SK-N-SH treated with all-trans-retinoic acid at 6 μM for 48 hours (cell line): ENCODE results near the gene SKIC8.

Experiments
- ATAC-seq: fragments of 200-7000 bp; cut with Tn5 transposase; 3 replicates; pipeline ENCODE4 v1.9.1; 2020; ENCODE audit warnings: mild to moderate bottlenecking, moderate library complexity
- BACH2 ChIP-seq: fragments of 250-450 bp; sonication (Bioruptor Pico); IDR thresholded peaks from 2 replicates; pipeline ENCODE4 v1.9.0; 2021; ENCODE audit warnings: mild to moderate bottlenecking, borderline replicate concordance
- CSDC2 ChIP-seq: fragments of 250-450 bp; sonication (Bioruptor Pico); IDR thresholded peaks from 2 replicates; pipeline ENCODE4 v1.5.0; 2020; ENCODE audit warnings: mild to moderate bottlenecking, moderate library complexity
- ESRRG ChIP-seq: fragments of 250-450 bp; sonication (Bioruptor Pico); IDR thresholded peaks from 2 replicates; pipeline ENCODE4 v1.6.1; 2021; ENCODE audit warnings: mild to moderate bottlenecking
- GLIS3 ChIP-seq: fragments of 250-450 bp; sonication (Bioruptor Pico); IDR thresholded peaks from 2 replicates; pipeline ENCODE4 v1.5.0; 2020; ENCODE audit warnings: mild to moderate bottlenecking, moderate library complexity
- ISL1 ChIP-seq: fragments of 250-450 bp; sonication (Bioruptor Pico); IDR thresholded peaks from 2 replicates; pipeline ENCODE4 v2.1.2; 2022; ENCODE audit warnings: mild to moderate bottlenecking, moderate library complexity
- OSR1 ChIP-seq: fragments of 250-450 bp; sonication (Bioruptor Pico); IDR thresholded peaks from 2 replicates; pipeline ENCODE4 v1.8.0; 2022; ENCODE audit warnings: moderate library complexity, mild to moderate bottlenecking, inconsistent platforms
- PPARA ChIP-seq: fragments of 250-450 bp; sonication (Bioruptor Pico); IDR thresholded peaks from 2 replicates; pipeline ENCODE4 v1.5.0; 2020; ENCODE audit warnings: mild to moderate bottlenecking, borderline replicate concordance
- RARB ChIP-seq: fragments of 250-450 bp; sonication (Bioruptor Pico); IDR thresholded peaks from 2 replicates; pipeline ENCODE4 v1.8.0; 2021; ENCODE audit warnings: mild to moderate bottlenecking, moderate library complexity
- SNAI2 ChIP-seq: fragments of 250-450 bp; sonication (Bioruptor Pico); IDR thresholded peaks from 2 replicates; pipeline ENCODE4 v1.5.0; 2020; ENCODE audit warnings: mild to moderate bottlenecking, moderate library complexity
- TOX ChIP-seq: fragments of 250-450 bp; sonication (Bioruptor Pico); IDR thresholded peaks from 2 replicates; pipeline ENCODE4 v1.8.0; 2021; ENCODE audit warnings: mild to moderate bottlenecking, moderate library complexity, borderline replicate concordance
- ZC3H10 ChIP-seq: fragments of 250-450 bp; sonication (Bioruptor Pico); IDR thresholded peaks from 2 replicates; pipeline ENCODE4 v1.5.1; 2021; ENCODE audit warnings: mild to moderate bottlenecking, moderate library complexity
- ZFP3 ChIP-seq: fragments of 250-450 bp; sonication (Bioruptor Pico); IDR thresholded peaks from 2 replicates; pipeline ENCODE4 v1.5.0; 2020; ENCODE audit warnings: mild to moderate bottlenecking, moderate library complexity
- ZFP30 ChIP-seq: fragments of 450-650 bp; formaldehyde crosslinking; IDR thresholded peaks from 2 replicates; pipeline ENCODE4 v1.5.0; 2022; ENCODE audit warnings: mild to moderate bottlenecking, moderate library complexity
- ZNF565 ChIP-seq: fragments of 450-650 bp; formaldehyde crosslinking; conservative IDR thresholded peaks from 2 replicates; pipeline ENCODE4 v1.5.0; 2020; ENCODE audit warnings: low read depth, mild to moderate bottlenecking, moderate library complexity
- TF ChIP-seq, protein P1 (sequence below): fragments of 250-450 bp; sonication (Bioruptor Pico); IDR thresholded peaks from 2 replicates; pipeline ENCODE4 v1.8.0; 2021; ENCODE audit warnings: low read depth, mild to moderate bottlenecking, moderate library complexity, borderline replicate concordance
- TF ChIP-seq, protein P2 (sequence below): fragments of 250-450 bp; sonication (Bioruptor Pico); IDR thresholded peaks from 2 replicates; pipeline ENCODE4 v1.5.1; 2021; ENCODE audit warnings: mild to moderate bottlenecking, moderate library complexity
- TF ChIP-seq, protein P3 (sequence below): fragments of 250-450 bp; sonication (Bioruptor Pico); IDR thresholded peaks from 2 replicates; pipeline ENCODE4 v1.8.0; 2020; ENCODE audit warnings: mild to moderate bottlenecking, moderate library complexity, borderline replicate concordance
- TF ChIP-seq, protein P4 (sequence below): fragments of 250-450 bp; sonication (Bioruptor Pico); IDR thresholded peaks from 2 replicates; pipeline ENCODE4 v1.5.1; 2020; ENCODE audit warnings: low read depth, mild to moderate bottlenecking, moderate library complexity
- TF ChIP-seq, protein P5 (sequence below): fragments of 250-450 bp; sonication (Bioruptor Pico); IDR thresholded peaks from 2 replicates; pipeline ENCODE4 v1.5.0; 2020; ENCODE audit warnings: mild to moderate bottlenecking, moderate library complexity

SKIC8 gene

DNA sequence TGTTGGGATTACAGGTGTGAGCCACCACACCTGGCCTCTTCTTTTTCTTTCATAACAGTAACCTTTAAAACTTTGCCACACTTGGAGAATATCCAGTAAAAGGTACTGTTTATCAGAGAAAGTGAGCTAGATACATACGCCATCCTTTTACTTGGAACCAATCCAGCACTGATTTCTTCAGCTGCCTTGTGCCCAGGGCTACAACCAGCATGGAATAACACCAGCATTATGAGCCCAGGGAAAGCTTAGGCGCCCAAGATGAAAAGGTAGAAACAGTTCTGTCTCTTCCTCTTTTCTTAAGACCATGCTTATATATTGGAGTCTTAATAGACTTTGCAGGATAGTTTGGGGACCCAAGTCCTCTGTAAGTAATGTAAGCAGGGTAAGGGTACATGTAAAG is 8.4 kb downstream of the SKIC8 start:
- ATAC-seq, result no peak
- TF ChIP-seq TOX (no peak), SNAI2 (CRISPR knock-in tag) (no peak), PPARA (CRISPR knock-in tag) (no peak), BACH2 (CRISPR knock-in tag) (no peak), OSR1 (CRISPR knock-in tag) (no peak), ZNF565 (CRISPR knock-in tag) (no peak)
- TF ChIP-seq, protein P1, sequence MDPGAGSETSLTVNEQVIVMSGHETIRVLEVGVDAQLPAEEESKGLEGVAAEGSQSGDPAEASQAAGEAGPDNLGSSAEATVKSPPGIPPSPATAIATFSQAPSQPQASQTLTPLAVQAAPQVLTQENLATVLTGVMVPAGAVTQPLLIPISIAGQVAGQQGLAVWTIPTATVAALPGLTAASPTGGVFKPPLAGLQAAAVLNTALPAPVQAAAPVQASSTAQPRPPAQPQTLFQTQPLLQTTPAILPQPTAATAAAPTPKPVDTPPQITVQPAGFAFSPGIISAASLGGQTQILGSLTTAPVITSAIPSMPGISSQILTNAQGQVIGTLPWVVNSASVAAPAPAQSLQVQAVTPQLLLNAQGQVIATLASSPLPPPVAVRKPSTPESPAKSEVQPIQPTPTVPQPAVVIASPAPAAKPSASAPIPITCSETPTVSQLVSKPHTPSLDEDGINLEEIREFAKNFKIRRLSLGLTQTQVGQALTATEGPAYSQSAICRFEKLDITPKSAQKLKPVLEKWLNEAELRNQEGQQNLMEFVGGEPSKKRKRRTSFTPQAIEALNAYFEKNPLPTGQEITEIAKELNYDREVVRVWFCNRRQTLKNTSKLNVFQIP (CRISPR knock-in tag), result no peak
- TF ChIP-seq, protein P2, sequence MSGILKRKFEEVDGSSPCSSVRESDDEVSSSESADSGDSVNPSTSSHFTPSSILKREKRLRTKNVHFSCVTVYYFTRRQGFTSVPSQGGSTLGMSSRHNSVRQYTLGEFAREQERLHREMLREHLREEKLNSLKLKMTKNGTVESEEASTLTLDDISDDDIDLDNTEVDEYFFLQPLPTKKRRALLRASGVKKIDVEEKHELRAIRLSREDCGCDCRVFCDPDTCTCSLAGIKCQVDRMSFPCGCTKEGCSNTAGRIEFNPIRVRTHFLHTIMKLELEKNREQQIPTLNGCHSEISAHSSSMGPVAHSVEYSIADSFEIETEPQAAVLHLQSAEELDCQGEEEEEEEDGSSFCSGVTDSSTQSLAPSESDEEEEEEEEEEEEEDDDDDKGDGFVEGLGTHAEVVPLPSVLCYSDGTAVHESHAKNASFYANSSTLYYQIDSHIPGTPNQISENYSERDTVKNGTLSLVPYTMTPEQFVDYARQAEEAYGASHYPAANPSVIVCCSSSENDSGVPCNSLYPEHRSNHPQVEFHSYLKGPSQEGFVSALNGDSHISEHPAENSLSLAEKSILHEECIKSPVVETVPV (CRISPR knock-in tag), result no peak
- TF ChIP-seq, all 23 proteins: peak for 0

DNA sequence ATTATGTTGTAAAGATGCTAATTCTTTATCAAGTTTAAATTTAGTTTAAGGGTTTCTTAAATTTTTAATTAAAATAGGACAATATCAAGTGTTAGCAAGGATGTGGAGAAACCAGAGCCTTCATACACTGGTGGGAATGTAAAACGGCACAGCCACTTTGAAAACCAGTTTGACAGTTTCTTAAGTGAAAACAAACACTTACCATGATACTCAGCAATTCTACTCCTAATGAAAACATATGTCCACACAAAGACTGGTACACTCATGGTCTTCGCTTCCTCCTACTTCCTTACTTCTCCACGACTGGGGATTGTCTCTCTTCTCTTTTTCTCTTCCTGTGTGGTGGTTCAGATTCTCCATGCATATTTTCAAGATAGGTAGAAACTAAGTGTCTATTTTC is 9.2 kb downstream of the SKIC8 start:
- no peak for ATAC-seq

DNA sequence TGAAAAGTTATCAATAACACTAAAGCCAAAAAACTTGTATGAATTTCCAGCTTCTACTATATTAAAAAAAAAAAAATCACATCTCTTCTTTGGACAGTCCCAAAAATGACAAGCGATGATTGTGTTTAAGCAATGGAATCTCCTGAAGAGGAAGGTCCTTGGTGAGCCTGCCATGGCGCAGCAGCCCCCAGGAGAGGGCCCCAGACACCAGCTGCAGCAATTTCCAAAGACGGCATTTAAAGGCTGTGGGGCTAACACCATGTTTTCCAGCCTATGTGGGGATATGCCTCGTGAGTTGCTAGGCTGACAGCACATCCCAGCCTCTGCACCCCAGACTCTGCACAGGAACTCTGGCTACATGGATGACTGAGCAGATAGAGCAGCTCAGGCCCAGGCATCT is 14.7 kb downstream of the SKIC8 start:
- TF ChIP-seq, protein P3, sequence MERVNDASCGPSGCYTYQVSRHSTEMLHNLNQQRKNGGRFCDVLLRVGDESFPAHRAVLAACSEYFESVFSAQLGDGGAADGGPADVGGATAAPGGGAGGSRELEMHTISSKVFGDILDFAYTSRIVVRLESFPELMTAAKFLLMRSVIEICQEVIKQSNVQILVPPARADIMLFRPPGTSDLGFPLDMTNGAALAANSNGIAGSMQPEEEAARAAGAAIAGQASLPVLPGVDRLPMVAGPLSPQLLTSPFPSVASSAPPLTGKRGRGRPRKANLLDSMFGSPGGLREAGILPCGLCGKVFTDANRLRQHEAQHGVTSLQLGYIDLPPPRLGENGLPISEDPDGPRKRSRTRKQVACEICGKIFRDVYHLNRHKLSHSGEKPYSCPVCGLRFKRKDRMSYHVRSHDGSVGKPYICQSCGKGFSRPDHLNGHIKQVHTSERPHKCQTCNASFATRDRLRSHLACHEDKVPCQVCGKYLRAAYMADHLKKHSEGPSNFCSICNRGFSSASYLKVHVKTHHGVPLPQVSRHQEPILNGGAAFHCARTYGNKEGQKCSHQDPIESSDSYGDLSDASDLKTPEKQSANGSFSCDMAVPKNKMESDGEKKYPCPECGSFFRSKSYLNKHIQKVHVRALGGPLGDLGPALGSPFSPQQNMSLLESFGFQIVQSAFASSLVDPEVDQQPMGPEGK (CRISPR knock-in tag), result no peak
- TF ChIP-seq ZC3H10 (no peak), ZFP30 (no peak), OSR1 (CRISPR knock-in tag) (no peak), BACH2 (CRISPR knock-in tag) (no peak), RARB (no peak), ZFP3 (CRISPR knock-in tag) (no peak), ESRRG (CRISPR knock-in tag) (no peak), ISL1 (no peak), CSDC2 (no peak), TOX (no peak), PPARA (CRISPR knock-in tag) (no peak)
- TF ChIP-seq, protein P4, sequence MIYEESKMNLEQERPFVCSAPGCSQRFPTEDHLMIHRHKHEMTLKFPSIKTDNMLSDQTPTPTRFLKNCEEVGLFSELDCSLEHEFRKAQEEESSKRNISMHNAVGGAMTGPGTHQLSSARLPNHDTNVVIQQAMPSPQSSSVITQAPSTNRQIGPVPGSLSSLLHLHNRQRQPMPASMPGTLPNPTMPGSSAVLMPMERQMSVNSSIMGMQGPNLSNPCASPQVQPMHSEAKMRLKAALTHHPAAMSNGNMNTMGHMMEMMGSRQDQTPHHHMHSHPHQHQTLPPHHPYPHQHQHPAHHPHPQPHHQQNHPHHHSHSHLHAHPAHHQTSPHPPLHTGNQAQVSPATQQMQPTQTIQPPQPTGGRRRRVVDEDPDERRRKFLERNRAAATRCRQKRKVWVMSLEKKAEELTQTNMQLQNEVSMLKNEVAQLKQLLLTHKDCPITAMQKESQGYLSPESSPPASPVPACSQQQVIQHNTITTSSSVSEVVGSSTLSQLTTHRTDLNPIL (CRISPR knock-in tag), result no peak
- TF ChIP-seq, protein P2 (CRISPR knock-in tag), result no peak
- TF ChIP-seq, protein P5, sequence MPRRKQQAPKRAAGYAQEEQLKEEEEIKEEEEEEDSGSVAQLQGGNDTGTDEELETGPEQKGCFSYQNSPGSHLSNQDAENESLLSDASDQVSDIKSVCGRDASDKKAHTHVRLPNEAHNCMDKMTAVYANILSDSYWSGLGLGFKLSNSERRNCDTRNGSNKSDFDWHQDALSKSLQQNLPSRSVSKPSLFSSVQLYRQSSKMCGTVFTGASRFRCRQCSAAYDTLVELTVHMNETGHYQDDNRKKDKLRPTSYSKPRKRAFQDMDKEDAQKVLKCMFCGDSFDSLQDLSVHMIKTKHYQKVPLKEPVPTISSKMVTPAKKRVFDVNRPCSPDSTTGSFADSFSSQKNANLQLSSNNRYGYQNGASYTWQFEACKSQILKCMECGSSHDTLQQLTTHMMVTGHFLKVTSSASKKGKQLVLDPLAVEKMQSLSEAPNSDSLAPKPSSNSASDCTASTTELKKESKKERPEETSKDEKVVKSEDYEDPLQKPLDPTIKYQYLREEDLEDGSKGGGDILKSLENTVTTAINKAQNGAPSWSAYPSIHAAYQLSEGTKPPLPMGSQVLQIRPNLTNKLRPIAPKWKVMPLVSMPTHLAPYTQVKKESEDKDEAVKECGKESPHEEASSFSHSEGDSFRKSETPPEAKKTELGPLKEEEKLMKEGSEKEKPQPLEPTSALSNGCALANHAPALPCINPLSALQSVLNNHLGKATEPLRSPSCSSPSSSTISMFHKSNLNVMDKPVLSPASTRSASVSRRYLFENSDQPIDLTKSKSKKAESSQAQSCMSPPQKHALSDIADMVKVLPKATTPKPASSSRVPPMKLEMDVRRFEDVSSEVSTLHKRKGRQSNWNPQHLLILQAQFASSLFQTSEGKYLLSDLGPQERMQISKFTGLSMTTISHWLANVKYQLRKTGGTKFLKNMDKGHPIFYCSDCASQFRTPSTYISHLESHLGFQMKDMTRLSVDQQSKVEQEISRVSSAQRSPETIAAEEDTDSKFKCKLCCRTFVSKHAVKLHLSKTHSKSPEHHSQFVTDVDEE (CRISPR knock-in tag), result no peak
- no peak for ATAC-seq

More for the DNA sequence above, 9.2 kb downstream of the SKIC8 start:
- TF ChIP-seq ZFP3 (CRISPR knock-in tag), result no peak
- no peak for TF ChIP-seq ISL1
- no peak for TF ChIP-seq SNAI2 (CRISPR knock-in tag)
- TF ChIP-seq RARB, result no peak
- no peak for TF ChIP-seq BACH2 (CRISPR knock-in tag)
- no peak for TF ChIP-seq GLIS3
- TF ChIP-seq, protein P4 (CRISPR knock-in tag), result no peak
- TF ChIP-seq ZC3H10, result no peak
